B cell (primary cell): Measurements from ENCODE around the gene PSPC1.
"Not testable (repeated sequence)": the region's sequence is repeated elsewhere in the genome, so short reads cannot be mapped to it uniquely, and the experiment has no call there.

Experiments used
- EZH2 ChIP-seq: IDR thresholded peaks from 2 replicates; pipeline ENCODE4 v1.6.1; 2012; ENCODE audit warnings: borderline replicate concordance, low read depth, mild to moderate bottlenecking, moderate library complexity, low read length; ENCODE audit not compliant: insufficient read depth, poor library complexity, severe bottlenecking
- TF ChIP-seq, protein P1 (sequence below): fragments of 200-600 bp; IDR thresholded peaks from one replicate; pipeline ENCODE4 v1.8.0; 2022; ENCODE audit warnings: antibody characterized with exemption, mild to moderate bottlenecking

DNA sequence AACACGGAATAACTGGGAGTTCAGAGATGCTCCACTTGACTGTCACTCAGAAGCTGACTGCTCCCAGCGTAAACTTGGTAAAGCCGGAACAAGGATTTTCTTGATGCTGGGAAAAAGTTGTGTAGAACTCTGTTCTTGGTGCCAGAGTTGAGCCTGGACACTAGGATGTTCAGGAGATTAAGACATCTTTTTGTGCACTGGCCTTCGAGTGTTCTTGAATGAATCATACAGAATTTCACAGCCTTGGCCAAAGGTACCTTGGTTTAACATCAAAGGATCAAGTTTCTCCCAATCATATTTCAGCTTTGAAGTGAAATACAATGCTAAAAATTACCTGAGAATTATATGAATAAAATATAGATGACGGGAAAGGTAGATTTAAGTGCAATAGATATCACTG is 81.8 kb downstream of the PSPC1 start:
- TF ChIP-seq, protein P1, sequence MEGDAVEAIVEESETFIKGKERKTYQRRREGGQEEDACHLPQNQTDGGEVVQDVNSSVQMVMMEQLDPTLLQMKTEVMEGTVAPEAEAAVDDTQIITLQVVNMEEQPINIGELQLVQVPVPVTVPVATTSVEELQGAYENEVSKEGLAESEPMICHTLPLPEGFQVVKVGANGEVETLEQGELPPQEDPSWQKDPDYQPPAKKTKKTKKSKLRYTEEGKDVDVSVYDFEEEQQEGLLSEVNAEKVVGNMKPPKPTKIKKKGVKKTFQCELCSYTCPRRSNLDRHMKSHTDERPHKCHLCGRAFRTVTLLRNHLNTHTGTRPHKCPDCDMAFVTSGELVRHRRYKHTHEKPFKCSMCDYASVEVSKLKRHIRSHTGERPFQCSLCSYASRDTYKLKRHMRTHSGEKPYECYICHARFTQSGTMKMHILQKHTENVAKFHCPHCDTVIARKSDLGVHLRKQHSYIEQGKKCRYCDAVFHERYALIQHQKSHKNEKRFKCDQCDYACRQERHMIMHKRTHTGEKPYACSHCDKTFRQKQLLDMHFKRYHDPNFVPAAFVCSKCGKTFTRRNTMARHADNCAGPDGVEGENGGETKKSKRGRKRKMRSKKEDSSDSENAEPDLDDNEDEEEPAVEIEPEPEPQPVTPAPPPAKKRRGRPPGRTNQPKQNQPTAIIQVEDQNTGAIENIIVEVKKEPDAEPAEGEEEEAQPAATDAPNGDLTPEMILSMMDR = not testable (repeated sequence)
- not testable (repeated sequence) for TF ChIP-seq EZH2
